Breast epithelium (tissue), 3 donors: ENCODE data around the gene OTOG.

Source experiments
- CTCF ChIP-seq, 3 donors: fragments of 450-650 bp; IDR thresholded peaks; one replicate each; pipeline ENCODE4 v1.5.1; 2016 to 2017; ENCODE audit warnings: antibody characterized with exemption in 3 of 3, mild to moderate bottlenecking in 3 of 3, moderate library complexity in 3 of 3
- POLR2AphosphoS5 ChIP-seq, 3 donors: sonication (generic); formaldehyde crosslinking; IDR thresholded peaks; one replicate each; pipeline ENCODE4 v1.6.1; 2017; ENCODE audit warnings: antibody characterized with exemption in 3 of 3

- TF ChIP-seq CTCF (IDR thresholded peaks at IDR 0.05) (no peak), POLR2AphosphoS5 (IDR thresholded peaks at IDR 0.05) (no peak)
These were observed 35.5 kb upstream of the OTOG start for GRCh38 chr11:17511571-17511970.
